Measurements from ENCODE around the gene HOXA3.

The HOXA3 gene

DNA sequence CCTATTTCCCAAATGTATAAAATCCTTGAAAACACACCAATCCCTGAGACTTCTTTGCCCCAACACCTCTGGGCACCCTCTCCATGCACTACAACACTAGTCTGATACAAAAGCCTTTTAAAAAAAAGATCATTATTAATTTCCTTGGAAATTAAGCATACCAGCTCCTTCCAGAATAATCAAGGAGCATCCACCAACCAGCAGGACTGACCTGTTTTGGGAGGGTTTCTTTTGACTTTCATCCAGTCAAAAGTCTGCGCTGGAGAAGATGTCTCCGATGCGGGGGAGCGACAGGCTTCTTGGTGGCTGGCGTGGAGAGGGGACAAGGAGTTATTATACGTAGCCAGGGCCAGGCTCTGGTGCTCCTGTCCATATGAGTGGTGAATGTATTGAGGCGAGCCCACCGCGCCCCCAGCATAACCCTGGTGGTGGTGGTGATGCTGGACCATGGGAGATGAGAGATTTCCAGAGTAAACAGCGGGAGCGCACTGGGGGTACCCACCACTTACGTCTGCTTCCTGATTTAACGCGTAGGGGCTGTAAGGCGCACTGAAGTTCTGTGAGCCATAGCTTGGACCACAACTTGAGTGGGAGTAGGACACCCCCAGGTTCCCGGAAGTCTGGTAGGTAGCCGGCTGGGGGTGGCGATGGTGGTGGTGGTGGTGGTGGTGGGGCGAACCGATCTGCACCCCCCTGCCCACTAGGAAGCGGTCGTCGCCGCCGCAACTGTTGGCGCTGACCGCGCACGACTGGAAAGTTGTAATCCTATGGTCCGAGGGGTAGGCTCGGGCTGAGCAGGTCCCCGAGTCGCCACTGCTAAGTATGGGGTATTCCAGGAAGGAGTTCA is 57.1 kb downstream of the HOXA3 start:
- no peak for DNase-seq (ENCODE audit: extremely low read depth in 1 of 2, low read depth in 1 of 2)

GRCh38 chr7:27094304-27095049 is 57.9 kb downstream of the HOXA3 start:
- DNase-seq (ENCODE audit: extremely low read depth in 1 of 2, low read depth in 1 of 2), result no peak

DNA sequence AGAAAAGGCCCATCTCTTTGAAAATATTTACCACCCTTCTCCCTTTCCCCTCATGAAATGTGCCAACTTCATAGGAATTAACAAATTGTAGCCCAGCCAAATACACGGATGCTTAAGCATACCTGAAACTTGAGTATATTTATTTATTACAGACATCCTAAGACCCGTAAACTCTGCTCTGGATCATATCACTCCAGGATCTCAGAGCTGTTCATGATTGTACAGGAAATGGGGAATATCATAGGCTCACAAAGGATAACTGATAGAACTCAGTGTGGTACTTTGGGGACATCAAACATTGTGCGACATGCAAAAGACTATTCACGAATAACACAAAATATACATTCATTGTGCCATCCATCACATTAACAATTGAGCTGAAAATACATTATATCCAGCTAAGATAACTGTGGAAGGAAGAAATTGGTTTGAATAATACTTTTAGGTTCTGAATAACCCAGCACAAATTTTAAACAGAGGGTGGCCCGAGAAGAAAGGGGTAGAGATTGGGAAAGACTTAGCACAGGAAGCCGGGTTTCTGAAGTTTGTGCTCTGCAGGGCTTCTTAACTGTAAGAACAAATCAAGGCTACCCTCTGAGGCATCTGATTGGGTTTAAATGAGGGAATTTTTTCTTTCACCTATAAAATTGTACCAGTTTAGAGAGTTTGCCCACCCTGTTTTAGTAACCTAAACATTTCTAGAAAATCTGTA is 59.0 kb downstream of the HOXA3 start:
- no peak for DNase-seq (ENCODE audit: extremely low read depth in 1 of 2, low read depth in 1 of 2)

- no peak for DNase-seq (ENCODE audit: extremely low read depth in 1 of 2, low read depth in 1 of 2)
Measured at GRCh38 chr7:27092819-27093110, 59.6 kb downstream of the HOXA3 start.

- no peak for DNase-seq (ENCODE audit: extremely low read depth in 1 of 2, low read depth in 1 of 2)
Measured at GRCh38 chr7:27091941-27092818, 60.2 kb downstream of the HOXA3 start.

- DNase-seq (ENCODE audit: extremely low read depth in 1 of 2, low read depth in 1 of 2), result no peak
Measured at GRCh38 chr7:27091105-27091504, 61.3 kb downstream of the HOXA3 start.

GRCh38 chr7:27088002-27088922 is 64.1 kb downstream of the HOXA3 start:
- DNase-seq (ENCODE audit: extremely low read depth in 1 of 2, low read depth in 1 of 2), result no peak

GRCh38 chr7:27083646-27084045 is 68.7 kb downstream of the HOXA3 start:
- no peak for DNase-seq (ENCODE audit: extremely low read depth in 1 of 2, low read depth in 1 of 2)

- no peak for DNase-seq (ENCODE audit: extremely low read depth in 1 of 2, low read depth in 1 of 2)
Measured at GRCh38 chr7:27082171-27082570, 70.2 kb downstream of the HOXA3 start.

DNA sequence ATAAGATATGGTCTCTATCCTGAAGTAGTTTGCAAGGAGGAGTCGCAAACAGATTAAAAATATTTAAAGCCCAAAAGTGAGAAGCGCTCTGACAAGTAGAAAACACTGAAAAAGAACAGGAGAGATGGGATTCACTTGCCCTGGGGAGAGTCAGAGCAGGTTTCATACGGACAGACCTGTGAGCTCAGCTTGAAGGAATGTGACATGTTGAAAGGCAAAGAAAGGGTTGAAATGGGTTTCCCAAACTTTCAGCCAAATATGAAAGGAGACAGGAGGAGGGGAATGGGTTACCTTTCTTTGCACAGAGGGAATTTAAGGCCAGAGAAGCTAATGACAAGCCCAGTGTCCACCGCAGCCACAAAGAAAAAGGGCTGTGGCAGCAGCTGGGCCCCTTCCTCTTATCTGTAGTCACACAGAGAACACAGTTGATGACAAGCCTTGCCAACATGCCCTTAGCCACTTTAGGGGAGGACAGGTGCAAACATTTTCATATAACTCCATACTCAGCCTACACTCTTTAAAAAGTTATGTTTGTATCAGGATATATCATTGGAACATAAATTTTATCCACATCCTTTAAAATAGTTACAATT is 71.4 kb downstream of the HOXA3 start:
- no peak for DNase-seq (ENCODE audit: extremely low read depth in 1 of 2, low read depth in 1 of 2)

DNA sequence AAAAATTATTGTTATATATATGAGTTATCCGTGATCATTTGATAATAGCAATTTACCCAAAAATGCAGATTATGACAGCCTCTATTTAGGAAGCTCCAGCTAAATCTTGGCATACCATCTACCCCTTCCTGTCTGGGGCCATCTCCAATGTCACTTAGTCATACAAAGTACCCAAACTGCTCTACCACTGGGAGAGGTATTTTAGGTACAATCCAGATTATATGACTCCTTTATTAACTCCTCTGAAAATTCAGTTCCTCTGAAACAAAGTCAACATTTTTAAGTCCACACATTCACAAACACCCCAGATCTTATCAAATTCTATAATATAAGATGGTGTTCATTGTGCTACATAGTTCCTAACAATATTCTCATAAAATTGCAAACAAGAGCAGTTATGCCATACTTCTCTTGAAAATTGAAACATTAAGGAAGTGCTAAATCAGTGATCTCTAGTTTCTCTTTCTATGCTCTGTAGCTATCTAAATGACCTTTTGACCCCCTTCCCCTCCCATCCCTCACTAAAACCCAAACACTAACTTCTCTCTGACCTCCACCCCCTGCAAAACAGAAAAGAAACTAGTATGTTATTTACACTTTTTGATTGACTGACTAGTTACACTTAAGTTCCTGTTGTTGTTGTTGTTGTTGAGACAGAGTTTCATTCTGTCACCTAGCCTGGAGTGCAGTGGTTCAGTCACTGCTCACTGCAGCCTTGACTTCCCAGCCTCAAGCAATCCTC is 73.0 kb downstream of the HOXA3 start:
- DNase-seq (ENCODE audit: extremely low read depth in 1 of 2, low read depth in 1 of 2), result no peak

GRCh38 chr7:27078616-27079233 is 73.7 kb downstream of the HOXA3 start:
- DNase-seq (ENCODE audit: extremely low read depth in 1 of 2, low read depth in 1 of 2), result no peak

DNA sequence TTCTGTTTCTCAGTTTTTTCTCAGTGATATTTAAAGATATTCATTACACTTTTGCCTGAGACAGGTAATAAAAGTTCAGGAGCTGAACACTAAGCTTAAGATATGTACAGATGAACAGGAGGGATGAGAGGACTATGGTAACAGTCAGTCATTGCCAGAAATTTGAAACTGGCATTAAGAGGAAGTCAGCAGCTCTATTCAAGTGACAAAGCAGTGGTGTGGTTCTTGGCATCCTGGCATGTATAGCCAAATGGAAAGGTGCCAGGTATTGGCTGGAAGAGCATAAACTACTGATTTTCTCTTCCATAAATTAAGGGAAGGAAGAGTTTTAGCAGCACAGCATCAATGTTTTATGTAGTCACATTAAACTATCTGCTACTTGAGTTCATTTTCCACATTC is 79.3 kb downstream of the HOXA3 start:
- no peak for DNase-seq (ENCODE audit: extremely low read depth in 1 of 2, low read depth in 1 of 2)

- DNase-seq (ENCODE audit: extremely low read depth in 1 of 2, low read depth in 1 of 2), result no peak
Measured at GRCh38 chr7:27071622-27072390, 80.6 kb downstream of the HOXA3 start.

GRCh38 chr7:27068259-27068658 is 84.1 kb downstream of the HOXA3 start:
- no peak for DNase-seq (ENCODE audit: extremely low read depth in 1 of 2, low read depth in 1 of 2)

DNA sequence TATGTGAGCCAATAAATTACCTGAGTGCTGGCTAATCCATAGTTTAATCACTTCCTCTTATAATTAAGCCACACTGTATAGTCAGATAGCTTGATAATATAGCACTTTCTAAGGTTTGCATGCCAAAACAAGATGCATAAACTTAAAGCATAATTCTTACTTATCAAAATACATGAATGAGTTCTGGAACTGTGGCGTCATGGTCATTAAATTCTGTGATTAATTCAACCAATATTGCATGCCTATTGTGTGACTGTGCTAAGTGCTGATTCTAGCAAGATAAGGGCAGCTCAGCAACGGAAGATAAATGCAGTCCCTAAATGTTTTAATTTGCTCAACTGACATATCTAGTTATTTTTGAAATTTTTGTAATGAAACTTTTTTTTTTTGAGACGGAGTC is 86.2 kb downstream of the HOXA3 start:
- no peak for DNase-seq (ENCODE audit: extremely low read depth in 1 of 2, low read depth in 1 of 2)

GRCh38 chr7:27065709-27066108 is 86.7 kb downstream of the HOXA3 start:
- DNase-seq (ENCODE audit: extremely low read depth in 1 of 2, low read depth in 1 of 2), result no peak

DNA sequence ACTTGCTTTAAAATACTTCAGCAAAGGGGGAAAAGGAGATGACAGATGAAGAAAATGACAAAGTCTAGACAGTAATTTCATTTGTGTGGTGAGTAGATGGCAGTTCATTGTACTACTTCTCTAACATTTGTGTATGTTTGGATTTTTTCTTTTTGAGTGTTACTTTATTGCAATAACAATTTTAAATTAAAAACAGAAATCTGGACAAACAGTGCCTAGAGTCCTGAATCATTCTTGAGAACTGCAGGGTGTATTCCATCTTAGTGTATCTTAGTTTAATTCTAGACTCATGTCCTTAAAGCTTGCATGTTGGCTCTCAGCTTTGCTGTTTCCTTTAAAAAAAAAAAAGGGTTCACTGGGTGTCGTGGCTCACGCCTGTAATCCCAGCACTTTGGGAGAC is 87.7 kb downstream of the HOXA3 start:
- DNase-seq (ENCODE audit: extremely low read depth in 1 of 2, low read depth in 1 of 2), result no peak
